Mesenchymal stem cell (in vitro differentiated cells and primary cell): ENCODE data around the gene CP.

Experiments
- DNase-seq: peaks from one replicate; pipeline ENCODE4 v3.0.0-alpha.2; 2013
- H2AFZ ChIP-seq: one replicate; pipeline ENCODE4 v1.6.1; 2013; ENCODE audit warnings: low read depth, mild to moderate bottlenecking, control low read depth, inconsistent platforms, low read length, moderate library complexity
- H2AK5ac ChIP-seq: 2 replicates; pipeline ENCODE4 v1.6.1; 2013; ENCODE audit warnings: low read length, moderate library complexity, mild to moderate bottlenecking, inconsistent platforms; ENCODE audit not compliant: severe bottlenecking
- H2BK120ac ChIP-seq: one replicate; pipeline ENCODE4 v1.6.1; 2013; ENCODE audit warnings: low read depth, mild to moderate bottlenecking, inconsistent platforms, low read length, moderate library complexity
- H2BK12ac ChIP-seq, 2 experiments: one replicate each; pipeline ENCODE4 v1.6.1; 2013; ENCODE audit warnings: inconsistent platforms in 2 of 2, low read length in 2 of 2, mild to moderate bottlenecking in 2 of 2, moderate library complexity in 2 of 2, control low read depth in 1 of 2
- H2BK15ac ChIP-seq: one replicate; pipeline ENCODE4 v1.6.1; 2013; ENCODE audit warnings: mild to moderate bottlenecking, low read depth, inconsistent platforms; ENCODE audit not compliant: poor library complexity, severe bottlenecking
- H2BK5ac ChIP-seq: 2 replicates; pipeline ENCODE4 v1.6.1; 2013; ENCODE audit warnings: low read depth, mild to moderate bottlenecking, low read length, control low read depth, inconsistent platforms; ENCODE audit not compliant: poor library complexity, severe bottlenecking
- H3K14ac ChIP-seq, 2 experiments: one replicate each; pipeline ENCODE4 v1.6.1; 2013; ENCODE audit warnings: inconsistent platforms in 2 of 2, low read length in 2 of 2, control low read depth in 1 of 2, mild to moderate bottlenecking in 1 of 2, moderate library complexity in 1 of 2
- H3K18ac ChIP-seq, 2 experiments: one replicate each; pipeline ENCODE4 v1.6.1; 2013; ENCODE audit warnings: inconsistent platforms in 2 of 2, low read length in 2 of 2, control low read depth in 1 of 2, low read depth in 1 of 2, mild to moderate bottlenecking in 1 of 2
- H3K23ac ChIP-seq, 2 experiments: one replicate each; pipeline ENCODE4 v1.6.1; 2013; ENCODE audit warnings: inconsistent platforms in 2 of 2, low read length in 2 of 2, mild to moderate bottlenecking in 2 of 2, moderate library complexity in 2 of 2, control low read depth in 1 of 2
- H3K27ac ChIP-seq: 2 replicates; pipeline ENCODE4 v1.5.1; 2013; ENCODE audit warnings: mild to moderate bottlenecking, moderate library complexity, low read length, control low read depth, inconsistent platforms; ENCODE audit not compliant: poor library complexity, severe bottlenecking
- H3K27me3 ChIP-seq, 2 experiments: 2 replicates each; pipeline versions ENCODE4 v1.6.1 to v1.7.0; 2013; ENCODE audit warnings: low read length in 2 of 2, mild to moderate bottlenecking in 2 of 2, moderate library complexity in 2 of 2, control low read depth in 1 of 2, inconsistent platforms in 1 of 2; ENCODE audit not compliant: control insufficient read depth in 1 of 2, insufficient read depth in 1 of 2
- H3K36me3 ChIP-seq, 2 experiments: 2 replicates each; pipeline versions ENCODE4 v1.6.1 to v1.7.0; 2013; ENCODE audit warnings: low read length in 2 of 2, control low read depth in 1 of 2, inconsistent platforms in 1 of 2, low read depth in 1 of 2, mild to moderate bottlenecking in 1 of 2; ENCODE audit not compliant: insufficient read depth in 2 of 2, control insufficient read depth in 1 of 2
- H3K4ac ChIP-seq, 2 experiments: one replicate each; pipeline ENCODE4 v1.6.1; 2013; ENCODE audit warnings: inconsistent platforms in 2 of 2, low read length in 2 of 2, mild to moderate bottlenecking in 2 of 2, moderate library complexity in 2 of 2, control low read depth in 1 of 2, low read depth in 1 of 2
- H3K4me1 ChIP-seq: 2 replicates; pipeline ENCODE4 v1.6.1; 2013; ENCODE audit warnings: low read depth, low read length, control low read depth; ENCODE audit not compliant: control insufficient read depth, insufficient read depth
- H3K4me2 ChIP-seq: 2 replicates; pipeline ENCODE4 v1.6.1; 2013; ENCODE audit warnings: low read length, mild to moderate bottlenecking, inconsistent platforms; ENCODE audit not compliant: poor library complexity, severe bottlenecking
- H3K4me3 ChIP-seq, 2 experiments: 2 replicates each; pipeline versions ENCODE4 v1.5.1 to v1.7.0; 2013; ENCODE audit warnings: low read length in 2 of 2, mild to moderate bottlenecking in 2 of 2, control low read depth in 1 of 2, low read depth in 1 of 2; ENCODE audit not compliant: insufficient read depth in 1 of 2
- H3K79me1 ChIP-seq: replicated peaks from 2 replicates; pipeline ENCODE4 v1.6.1; 2013; ENCODE audit warnings: mild to moderate bottlenecking, control low read depth, low read length, inconsistent platforms; ENCODE audit not compliant: poor library complexity, severe bottlenecking
- H3K9ac ChIP-seq: 2 replicates; pipeline ENCODE4 v1.7.0; 2013; ENCODE audit warnings: mild to moderate bottlenecking, low read length, moderate library complexity
- H3K9me3 ChIP-seq: 2 replicates; pipeline ENCODE4 v1.7.0; 2013; ENCODE audit warnings: mild to moderate bottlenecking, low read length; ENCODE audit not compliant: control insufficient read depth
- H4K8ac ChIP-seq: one replicate; pipeline ENCODE4 v1.6.1; 2013; ENCODE audit warnings: inconsistent platforms, mild to moderate bottlenecking, low read length, moderate library complexity
- H4K91ac ChIP-seq: one replicate; pipeline ENCODE4 v1.6.1; 2013; ENCODE audit warnings: mild to moderate bottlenecking, low read length, inconsistent platforms
- whole genome bisulfite sequencing: methylation state at CpG from one replicate; pipeline ENCODE4 v1.1.7; 2013; ENCODE audit warnings: mixed read lengths; 5-methylcytosine and 5-hydroxymethylcytosine counted together

CP gene

GRCh38 chr3:149167898-149168297, 53.7 kb downstream of the CP start:
- Histone ChIP-seq H3K18ac (no peak overlapping the region), H4K8ac (no peak overlapping the region), H2AFZ (no peak overlapping the region), H3K36me3 (peaks cover 8 to 97% of the 10 kb centered on the region in 2 experiments), H3K9me3 (no peaks in the 10 kb centered on the region), H3K27me3 (no peaks in the 10 kb centered on the region), H2BK12ac (no peak overlapping the region), H2AK5ac (no peak overlapping the region), H2BK120ac (no peak overlapping the region), H3K14ac (no peak overlapping the region), H3K4me1 (no peaks in the 10 kb centered on the region), H2BK15ac (no peak overlapping the region), H3K27ac (no peak overlapping the region), H3K23ac (no peak overlapping the region), H3K4me2 (no peak overlapping the region), H3K79me1 (peaks cover 7% of the 10 kb centered on the region), H4K91ac (no peak overlapping the region), H2BK5ac (no peak overlapping the region), H3K9ac (no peak overlapping the region), H3K4ac (no peak overlapping the region), H3K4me3 (no peak overlapping the region)
- 80% methylated on average over 1 of the region's 2 CpGs for WGBS
- no peak for DNase-seq

DNA sequence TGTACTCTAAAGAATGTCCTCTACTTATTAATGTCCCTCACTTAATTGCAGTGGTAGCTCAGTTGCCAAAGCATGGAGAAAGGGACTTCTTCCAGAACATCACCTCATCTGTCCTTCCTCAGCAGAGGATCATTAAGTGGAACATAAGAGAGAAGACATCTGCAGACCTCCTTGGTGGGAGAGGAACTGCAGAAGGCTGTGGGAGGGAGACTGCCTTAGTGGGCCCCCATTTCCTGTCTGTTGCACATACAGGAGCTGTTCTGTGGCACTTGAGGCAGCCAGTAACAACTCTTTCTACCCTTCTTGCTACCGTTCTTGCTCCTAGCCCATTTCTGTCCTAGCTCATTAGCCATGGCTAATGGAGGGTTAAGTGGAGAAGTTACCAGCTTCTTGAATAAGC, 58.6 kb downstream of the CP start:
- H3K9me3 ChIP-seq: no peaks in the 10 kb centered on the region
- no peaks in the 10 kb centered on the region for H3K4me1 ChIP-seq
- H2BK15ac ChIP-seq: no peak overlapping the region
- peak overlapping the region; percentile 49 for H4K8ac ChIP-seq
- H3K4me3 ChIP-seq: no peak overlapping the region
- H2BK120ac ChIP-seq: no peak overlapping the region
- H3K4ac ChIP-seq: no peak overlapping the region
- H3K27ac ChIP-seq: no peak overlapping the region
- no peaks in the 10 kb centered on the region for H3K27me3 ChIP-seq
- H3K9ac ChIP-seq: no peak overlapping the region
- H4K91ac ChIP-seq: no peak overlapping the region
- H2AFZ ChIP-seq: no peak overlapping the region
- no peak overlapping the region for H3K14ac ChIP-seq
- H3K23ac ChIP-seq: no peak overlapping the region
- peaks cover 11 to 96% of the 10 kb centered on the region in 2 experiments for H3K36me3 ChIP-seq
- H2BK12ac ChIP-seq: no peak overlapping the region
- H3K18ac ChIP-seq: no peak overlapping the region
- no peak for DNase-seq
- H2BK5ac ChIP-seq: no peak overlapping the region
- no peak overlapping the region for H3K4me2 ChIP-seq
- H2AK5ac ChIP-seq: no peak overlapping the region
- WGBS: no CpG with 5 or more reads among the region's 1 CpG
- H3K79me1 ChIP-seq: peaks cover 7% of the 10 kb centered on the region

- Histone ChIP-seq H2AFZ (no peak overlapping the region), H4K8ac (no peak overlapping the region), H3K36me3 (peaks cover 14 to 96% of the 10 kb centered on the region in 2 experiments), H3K27me3 (no peaks in the 10 kb centered on the region), H3K18ac (no peak overlapping the region), H3K4me1 (no peaks in the 10 kb centered on the region), H4K91ac (no peak overlapping the region), H3K4me2 (no peak overlapping the region), H3K9me3 (no peaks in the 10 kb centered on the region), H2AK5ac (no peak overlapping the region), H3K27ac (no peak overlapping the region), H3K4ac (no peak overlapping the region), H3K4me3 (no peak overlapping the region), H3K14ac (no peak overlapping the region), H3K79me1 (peaks cover 7% of the 10 kb centered on the region), H3K23ac (no peak overlapping the region), H2BK5ac (no peak overlapping the region), H2BK120ac (no peak overlapping the region), H3K9ac (no peak overlapping the region), H2BK12ac (no peak overlapping the region), H2BK15ac (no peak overlapping the region)
- whole genome bisulfite sequencing: 85% methylated on average over 2 of the region's 2 CpGs
- DNase-seq: no peak
Observed at GRCh38 chr3:149162007-149162406, 59.6 kb downstream of the CP start.

DNA sequence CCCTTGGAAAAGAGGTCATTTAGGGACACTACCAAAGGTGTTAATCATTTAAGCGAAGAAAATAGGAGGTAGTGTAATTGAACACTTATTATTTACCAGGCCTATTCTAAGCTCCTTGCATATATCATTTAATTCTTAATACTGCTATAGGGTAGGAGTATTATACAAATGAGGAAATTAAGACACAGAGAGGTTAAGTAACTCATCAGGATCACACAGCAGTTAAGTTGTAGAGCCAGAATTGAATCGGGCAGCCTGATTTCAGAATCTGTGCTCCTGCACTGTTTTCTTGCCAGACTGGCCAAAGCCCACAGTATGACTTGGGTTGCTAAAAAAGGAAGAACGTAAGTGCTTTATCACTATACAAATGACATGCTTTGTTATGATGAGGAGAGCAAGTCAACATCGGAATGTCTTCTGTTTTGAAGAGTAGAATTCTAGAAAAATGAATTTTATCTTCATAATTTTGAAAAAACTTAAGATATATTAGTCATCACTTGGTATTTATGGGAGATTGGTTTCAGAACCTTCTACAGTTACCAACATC, 60.8 kb downstream of the CP start:
- Histone ChIP-seq H2BK15ac (no peak overlapping the region), H2AFZ (no peak overlapping the region), H3K23ac (no peak overlapping the region), H2BK120ac (no peak overlapping the region), H3K9ac (no peak overlapping the region), H2BK5ac (no peak overlapping the region), H4K8ac (no peak overlapping the region), H3K4me2 (no peak overlapping the region), H3K27me3 (no peaks in the 10 kb centered on the region), H3K9me3 (no peaks in the 10 kb centered on the region), H3K36me3 (peaks cover 14 to 96% of the 10 kb centered on the region in 2 experiments), H3K79me1 (peaks cover 7% of the 10 kb centered on the region), H3K4me1 (no peaks in the 10 kb centered on the region), H2AK5ac (no peak overlapping the region), H3K14ac (no peak overlapping the region), H3K18ac (no peak overlapping the region), H4K91ac (no peak overlapping the region), H3K4me3 (no peak overlapping the region), H3K27ac (no peak overlapping the region), H2BK12ac (no peak overlapping the region), H3K4ac (no peak overlapping the region)
- WGBS: 98% methylated on average over 2 of the region's 4 CpGs
- DNase-seq: no peak
